Nephron (organoid): ENCODE results near the gene SLC44A5.
"Not testable (repeated sequence)": the region's sequence is repeated elsewhere in the genome, so short reads cannot be mapped to it uniquely, and the experiment has no call there.

Experiments used
- H3K27ac Mint-ChIP-seq, 3 experiments: 2 replicates each; pipeline ENCODE4 v1.8.0; 2020; ENCODE audit warnings: mixed read lengths in 3 of 3, mild to moderate bottlenecking in 2 of 3, moderate library complexity in 1 of 3
- H3K27me3 Mint-ChIP-seq: 2 replicates; pipeline ENCODE4 v1.8.0; 2021; ENCODE audit warnings: low read depth, mild to moderate bottlenecking, moderate library complexity, mixed read lengths
- H3K36me3 Mint-ChIP-seq: 2 replicates; pipeline ENCODE4 v1.8.0; 2020; ENCODE audit warnings: low read depth, mixed read lengths
- H3K4me1 Mint-ChIP-seq: 2 replicates; pipeline ENCODE4 v1.8.0; 2020; ENCODE audit warnings: mixed read lengths
- H3K4me3 Mint-ChIP-seq, 3 experiments: 2 replicates each; pipeline ENCODE4 v1.8.0; 2020; ENCODE audit warnings: mild to moderate bottlenecking in 3 of 3, mixed read lengths in 3 of 3, moderate library complexity in 2 of 3
- H3K9me3 Mint-ChIP-seq: 2 replicates; pipeline ENCODE4 v1.8.0; 2020; ENCODE audit warnings: mixed read lengths
- TF ChIP-seq, protein P1 (sequence below), 3 experiments: fragments of 200-600 bp; sonication (generic); IDR thresholded peaks; one replicate each; pipeline ENCODE4 v1.5.0; 2021; ENCODE audit warnings: antibody characterized with exemption in 3 of 3; ENCODE audit not compliant: unreplicated experiment in 3 of 3

Gene SLC44A5

DNA sequence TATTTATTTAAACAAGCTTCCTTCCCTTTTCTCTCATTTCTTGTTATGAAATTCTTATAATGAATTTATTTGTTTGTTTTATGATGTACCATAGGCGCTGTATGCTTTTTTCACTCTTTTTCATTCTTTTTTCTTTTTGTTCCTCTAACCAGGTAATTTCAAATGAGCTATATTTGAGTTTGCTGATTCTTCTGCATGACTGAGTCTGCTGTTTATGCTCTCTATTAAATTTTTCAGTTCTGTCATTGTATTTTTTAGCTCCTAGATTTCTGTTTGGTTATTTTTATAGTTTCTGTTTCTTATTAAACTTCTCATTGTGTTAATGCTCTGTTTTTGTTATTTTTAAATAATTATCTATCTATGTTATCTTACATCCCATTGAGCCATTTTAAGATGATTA, 244.3 kb downstream of the SLC44A5 start:
- Mint-ChIP-seq H3K36me3 (no peaks in the 10 kb centered on the region), H3K4me1 (no peaks in the 10 kb centered on the region), H3K27ac (no peak overlapping the region), H3K4me3 (no peak overlapping the region), H3K9me3 (peaks cover 11% of the 10 kb centered on the region), H3K27me3 (no peaks in the 10 kb centered on the region)
- TF ChIP-seq, protein P1, sequence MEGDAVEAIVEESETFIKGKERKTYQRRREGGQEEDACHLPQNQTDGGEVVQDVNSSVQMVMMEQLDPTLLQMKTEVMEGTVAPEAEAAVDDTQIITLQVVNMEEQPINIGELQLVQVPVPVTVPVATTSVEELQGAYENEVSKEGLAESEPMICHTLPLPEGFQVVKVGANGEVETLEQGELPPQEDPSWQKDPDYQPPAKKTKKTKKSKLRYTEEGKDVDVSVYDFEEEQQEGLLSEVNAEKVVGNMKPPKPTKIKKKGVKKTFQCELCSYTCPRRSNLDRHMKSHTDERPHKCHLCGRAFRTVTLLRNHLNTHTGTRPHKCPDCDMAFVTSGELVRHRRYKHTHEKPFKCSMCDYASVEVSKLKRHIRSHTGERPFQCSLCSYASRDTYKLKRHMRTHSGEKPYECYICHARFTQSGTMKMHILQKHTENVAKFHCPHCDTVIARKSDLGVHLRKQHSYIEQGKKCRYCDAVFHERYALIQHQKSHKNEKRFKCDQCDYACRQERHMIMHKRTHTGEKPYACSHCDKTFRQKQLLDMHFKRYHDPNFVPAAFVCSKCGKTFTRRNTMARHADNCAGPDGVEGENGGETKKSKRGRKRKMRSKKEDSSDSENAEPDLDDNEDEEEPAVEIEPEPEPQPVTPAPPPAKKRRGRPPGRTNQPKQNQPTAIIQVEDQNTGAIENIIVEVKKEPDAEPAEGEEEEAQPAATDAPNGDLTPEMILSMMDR (IDR thresholded peaks at IDR 0.05; ENCODE audit: unreplicated experiment in 3 of 3) = no peak

DNA sequence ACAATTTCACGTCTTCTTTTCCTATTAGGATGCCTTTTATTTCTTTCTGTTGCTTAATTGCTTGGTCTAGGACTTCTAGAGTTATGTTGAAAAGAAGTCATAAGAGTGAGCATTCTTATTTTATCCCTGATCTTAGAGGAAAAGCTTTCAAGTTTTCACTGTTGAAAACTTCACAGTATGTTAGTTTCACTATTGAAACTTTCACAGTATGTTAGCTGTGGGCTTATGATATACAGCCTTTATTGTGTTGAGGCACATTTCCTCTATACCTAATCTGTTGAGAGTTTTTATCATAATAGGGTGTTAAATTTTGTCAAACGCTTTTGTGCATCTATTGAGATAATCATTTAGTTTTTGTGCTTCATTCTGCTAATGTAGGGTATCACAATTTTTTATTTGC, 249.7 kb downstream of the SLC44A5 start:
- Mint-ChIP-seq H3K4me1 (no peaks in the 10 kb centered on the region), H3K27me3 (no peaks in the 10 kb centered on the region), H3K27ac (no peak overlapping the region), H3K4me3 (no peak overlapping the region), H3K36me3 (no peaks in the 10 kb centered on the region), H3K9me3 (peaks cover 4% of the 10 kb centered on the region)
- TF ChIP-seq, protein P1 (IDR thresholded peaks at IDR 0.05; ENCODE audit: unreplicated experiment in 3 of 3) = no peak

GRCh38 chr1:75354267-75354666, 256.6 kb downstream of the SLC44A5 start:
- H3K27ac Mint-ChIP-seq, H3K36me3 Mint-ChIP-seq, H3K27me3 Mint-ChIP-seq, H3K4me1 Mint-ChIP-seq, H3K9me3 Mint-ChIP-seq, H3K4me3 Mint-ChIP-seq: not testable (repeated sequence)

- no peak overlapping the region for H3K27ac Mint-ChIP-seq
- H3K4me1 Mint-ChIP-seq = no peaks in the 10 kb centered on the region
- TF ChIP-seq, protein P1 (IDR thresholded peaks at IDR 0.05; ENCODE audit: unreplicated experiment in 3 of 3) = no peak
- H3K27me3 Mint-ChIP-seq = no peaks in the 10 kb centered on the region
- no peak overlapping the region for H3K4me3 Mint-ChIP-seq
- H3K9me3 Mint-ChIP-seq = peaks cover 2% of the 10 kb centered on the region
- H3K36me3 Mint-ChIP-seq = no peaks in the 10 kb centered on the region
Observed at GRCh38 chr1:75353051-75353450, 257.9 kb downstream of the SLC44A5 start.

DNA sequence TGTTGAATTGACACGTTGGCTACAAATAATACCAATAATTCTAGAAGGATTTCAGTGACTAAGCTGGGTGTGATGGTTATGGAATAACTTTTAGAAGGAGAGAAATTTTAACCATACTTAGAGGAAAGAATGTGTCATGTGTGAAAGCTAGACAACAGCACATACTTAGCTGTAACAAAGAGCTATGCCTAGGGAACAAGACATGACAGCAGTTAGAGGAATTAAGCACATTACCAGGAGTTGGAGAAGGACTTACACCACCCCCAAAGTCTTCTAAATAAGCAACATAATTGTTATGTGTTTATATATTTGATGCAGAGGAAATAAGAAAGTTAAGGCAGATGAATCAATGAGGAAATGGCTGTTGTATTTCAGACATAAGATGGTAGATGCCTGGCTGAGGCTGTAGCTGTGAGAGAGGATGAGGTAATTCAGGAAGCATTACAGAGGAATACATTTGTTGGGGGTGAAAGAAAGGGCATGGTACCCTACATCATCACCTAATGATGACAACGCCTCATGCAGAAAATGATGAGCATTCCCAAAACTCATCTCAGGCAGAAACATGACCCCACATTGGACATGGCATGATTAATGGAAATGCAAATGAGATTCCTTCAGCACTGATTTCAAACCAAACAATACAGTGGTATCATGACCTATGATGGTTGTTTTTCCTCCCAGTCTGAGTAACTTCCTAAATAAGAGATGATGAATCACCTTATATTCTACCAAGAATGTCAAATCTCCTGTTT, 265.2 kb downstream of the SLC44A5 start:
- no peaks in the 10 kb centered on the region for H3K4me1 Mint-ChIP-seq
- no peaks in the 10 kb centered on the region for H3K27me3 Mint-ChIP-seq
- no peak overlapping the region for H3K4me3 Mint-ChIP-seq
- no peak overlapping the region for H3K27ac Mint-ChIP-seq
- TF ChIP-seq, protein P1 (IDR thresholded peaks at IDR 0.05; ENCODE audit: unreplicated experiment in 3 of 3) = no peak
- H3K9me3 Mint-ChIP-seq = peaks cover 6% of the 10 kb centered on the region
- no peaks in the 10 kb centered on the region for H3K36me3 Mint-ChIP-seq

- Mint-ChIP-seq H3K9me3 (peaks cover 3% of the 10 kb centered on the region), H3K36me3 (no peaks in the 10 kb centered on the region), H3K4me1 (no peaks in the 10 kb centered on the region), H3K27ac (no peak overlapping the region), H3K27me3 (no peaks in the 10 kb centered on the region), H3K4me3 (no peak overlapping the region)
- TF ChIP-seq, protein P1 (IDR thresholded peaks at IDR 0.05; ENCODE audit: unreplicated experiment in 3 of 3) = no peak
Observed at GRCh38 chr1:75342786-75343185, 268.1 kb downstream of the SLC44A5 start.
